H1 (cell line): Measurements from ENCODE around the gene NOTCH2. TPM values are rescaled to one million over a fixed set of nuclear protein-coding genes. Genes with fewer than 3 reads are reported as not detected.

Experiments
- CTCF ChIA-PET: fragments of 300-600 bp; sonication (Branson Sonifier 250); formaldehyde crosslinking; loops from one replicate; lab custom pipeline; 2021; ENCODE audit not compliant: partially characterized antibody; lab: Charles Lee
- POLR2A ChIA-PET: fragments of 300-600 bp; sonication (Branson Sonifier 250); formaldehyde crosslinking; loops from one replicate; lab custom pipeline; 2021; ENCODE audit warnings: inconsistent platforms; ENCODE audit not compliant: partially characterized antibody; lab: Charles Lee
- DNase-seq, 2 experiments: peaks; one replicate each; pipeline versions ENCODE4 v3.0.0 to v3.0.0-alpha.2; 2010 to 2022; ENCODE audit warnings: low spot score in 2 of 2, low read depth in 1 of 2, mixed read lengths in 1 of 2
- FAIRE-seq: peaks from 2 replicates; lab custom pipeline; 2011; peaks lifted over from hg19 to GRCh38; lab: Jason Lieb, UNC
- H2AFZ ChIP-seq: 2 replicates; pipeline ENCODE4 v1.8.1; 2012; ENCODE audit warnings: low read length, inconsistent platforms
- H2AK5ac ChIP-seq: 2 replicates; pipeline ENCODE4 v1.6.1; 2013; ENCODE audit warnings: low read depth, low read length
- H2BK120ac ChIP-seq: replicated peaks from 2 replicates; pipeline ENCODE3; 2013; ENCODE audit warnings: low read depth, low read length, inconsistent platforms
- H2BK12ac ChIP-seq: 2 replicates; pipeline ENCODE4 v1.6.1; 2013; ENCODE audit warnings: low read depth, low read length
- H2BK15ac ChIP-seq: 2 replicates; pipeline ENCODE4 v1.6.1; 2013; ENCODE audit warnings: low read length
- H2BK20ac ChIP-seq: 2 replicates; pipeline ENCODE4 v1.6.1; 2013; ENCODE audit warnings: low read length
- H2BK5ac ChIP-seq: 2 replicates; pipeline ENCODE4 v1.6.1; 2013; ENCODE audit warnings: low read depth, low read length
- H3K14ac ChIP-seq: 2 replicates; pipeline ENCODE4 v1.6.1; 2013; ENCODE audit warnings: inconsistent platforms; ENCODE audit not compliant: insufficient read length
- H3K18ac ChIP-seq: 2 replicates; pipeline ENCODE4 v1.6.1; 2013; ENCODE audit warnings: low read length; ENCODE audit errors: extremely low read depth
- H3K23ac ChIP-seq: 2 replicates; pipeline ENCODE4 v1.6.1; 2013; ENCODE audit warnings: inconsistent platforms; ENCODE audit not compliant: insufficient read length
- H3K23me2 ChIP-seq: 2 replicates; pipeline ENCODE4 v1.6.1; 2013; ENCODE audit warnings: low read depth, low read length
- H3K27ac ChIP-seq: 2 replicates; pipeline ENCODE4 v1.6.1; 2011; ENCODE audit warnings: low read depth, low read length, inconsistent platforms
- H3K27me3 ChIP-seq, 4 experiments: replicated peaks in 1 of 4; 1 replicate in 1 of 4; 2 replicates in 3 of 4; pipeline versions ENCODE4 v1.6.1 to v1.8.1; 2011 to 2013; ENCODE audit warnings: low read length in 3 of 4, mild to moderate bottlenecking in 3 of 4, inconsistent platforms in 2 of 4, mixed read lengths in 2 of 4, moderate library complexity in 1 of 4; ENCODE audit not compliant: control insufficient read depth in 3 of 4, insufficient read depth in 3 of 4; ENCODE audit errors: extremely low read depth in 1 of 4
- H3K36me3 ChIP-seq, 4 experiments: 2 replicates each; pipeline versions ENCODE4 v1.6.1 to v1.8.1; 2011 to 2013; ENCODE audit warnings: mild to moderate bottlenecking in 4 of 4, low read length in 3 of 4, moderate library complexity in 2 of 4, control low read depth in 1 of 4, inconsistent platforms in 1 of 4; ENCODE audit not compliant: insufficient read depth in 4 of 4, control insufficient read depth in 2 of 4
- H3K4ac ChIP-seq: replicated peaks from 2 replicates; pipeline ENCODE3; 2013; ENCODE audit warnings: low read length, low read depth, mixed read lengths, inconsistent platforms; ENCODE audit not compliant: insufficient read length
- H3K4me1 ChIP-seq, 4 experiments: replicated peaks in 1 of 4; 1 replicate in 1 of 4; 2 replicates in 3 of 4; pipeline versions ENCODE4 v1.6.1 to v1.8.1; 2011 to 2013; ENCODE audit warnings: low read length in 3 of 4, inconsistent platforms in 2 of 4, mixed read lengths in 1 of 4; ENCODE audit not compliant: insufficient read depth in 4 of 4, control insufficient read depth in 3 of 4
- H3K4me2 ChIP-seq, 2 experiments: 2 replicates each; pipeline versions ENCODE4 v1.6.1 to v1.8.1; 2011 to 2013; ENCODE audit warnings: low read depth in 2 of 2, low read length in 2 of 2, control low read depth in 1 of 2, inconsistent platforms in 1 of 2, mild to moderate bottlenecking in 1 of 2; ENCODE audit not compliant: insufficient read depth in 1 of 2
- H3K4me3 ChIP-seq, 4 experiments: fragments of 200-600, 300-600 bp in 1 of 4; sonication (generic), shearing (Covaris generic), sonication (Bioruptor Twin) in 1 of 4; 2 replicates each; pipeline versions ENCODE4 v1.5.1 to v1.8.1; 2011 to 2016; ENCODE audit warnings: low read length in 4 of 4, low read depth in 3 of 4, control low read depth in 2 of 4, inconsistent platforms in 2 of 4, mild to moderate bottlenecking in 2 of 4, mixed read lengths in 1 of 4, moderate library complexity in 1 of 4; ENCODE audit not compliant: insufficient read depth in 2 of 4; ENCODE audit errors: extremely low read depth in 1 of 4
- H3K56ac ChIP-seq: replicated peaks from 2 replicates; pipeline ENCODE3; 2013; ENCODE audit warnings: low read depth, mild to moderate bottlenecking, mixed read lengths, low read length, inconsistent platforms; ENCODE audit not compliant: insufficient read length
- H3K79me1 ChIP-seq: 2 replicates; pipeline ENCODE4 v1.6.1; 2013; ENCODE audit warnings: low read depth, low read length, control low read depth
- H3K79me2 ChIP-seq, 2 experiments: 2 replicates each; pipeline versions ENCODE4 v1.6.1 to v1.8.1; 2012 to 2013; ENCODE audit warnings: low read length in 2 of 2, mild to moderate bottlenecking in 2 of 2, inconsistent platforms in 1 of 2; ENCODE audit not compliant: insufficient read depth in 2 of 2, control insufficient read depth in 1 of 2
- H3K9ac ChIP-seq, 4 experiments: replicated peaks in 1 of 4; 1 replicate in 1 of 4; 2 replicates in 3 of 4; pipeline versions ENCODE4 v1.6.1 to v1.8.1; 2011 to 2013; ENCODE audit warnings: low read depth in 3 of 4, low read length in 3 of 4, control low read depth in 2 of 4, mild to moderate bottlenecking in 2 of 4, moderate library complexity in 2 of 4, inconsistent platforms in 1 of 4; ENCODE audit errors: extremely low read depth in 1 of 4
- H3K9me3 ChIP-seq, 2 experiments: 2 replicates each; pipeline versions ENCODE4 v1.6.1 to v1.8.1; 2012 to 2013; ENCODE audit warnings: mild to moderate bottlenecking in 2 of 2, moderate library complexity in 2 of 2, control low read depth in 1 of 2, inconsistent platforms in 1 of 2, low read depth in 1 of 2, low read length in 1 of 2, mixed read lengths in 1 of 2; ENCODE audit not compliant: insufficient read depth in 2 of 2
- H4K20me1 ChIP-seq, 2 experiments: replicated peaks in 1 of 2; 2 replicates each; pipeline versions ENCODE3 to v1.8.1; 2011 to 2013; ENCODE audit warnings: inconsistent platforms in 2 of 2, low read length in 2 of 2, mild to moderate bottlenecking in 1 of 2; ENCODE audit not compliant: insufficient read depth in 2 of 2, control insufficient read depth in 1 of 2
- H4K5ac ChIP-seq: 2 replicates; pipeline ENCODE4 v1.6.1; 2013; ENCODE audit warnings: low read length, low read depth, mixed read lengths, inconsistent platforms; ENCODE audit not compliant: insufficient read length
- H4K8ac ChIP-seq: 2 replicates; pipeline ENCODE4 v1.8.0; 2013; ENCODE audit warnings: mild to moderate bottlenecking, moderate library complexity, low read length, inconsistent platforms; ENCODE audit not compliant: insufficient read depth; ENCODE audit errors: extremely low read depth
- H4K91ac ChIP-seq: replicated peaks from 2 replicates; pipeline ENCODE3; 2013; ENCODE audit warnings: low read length, mixed read lengths, inconsistent platforms; ENCODE audit not compliant: insufficient read length
- BACH1 ChIP-seq: IDR thresholded peaks from 2 replicates; pipeline ENCODE4 v1.6.1; 2012; ENCODE audit warnings: low read length, improper control_type of control experiment
- BRCA1 ChIP-seq: IDR thresholded peaks from 2 replicates; pipeline ENCODE4 v1.6.1; 2012; ENCODE audit warnings: low read depth, low read length, improper control_type of control experiment
- CEBPB ChIP-seq: IDR thresholded peaks from 2 replicates; pipeline ENCODE4 v1.6.1; 2012; ENCODE audit warnings: low read depth, low read length
- E2F6 ChIP-seq: IDR thresholded peaks from 2 replicates; pipeline ENCODE4 v1.6.1; 2012; ENCODE audit warnings: inconsistent platforms
- FOSL1 ChIP-seq: IDR thresholded peaks from 2 replicates; pipeline ENCODE4 v1.6.1; 2011; ENCODE audit warnings: mild to moderate bottlenecking, low read depth, low read length, moderate library complexity; ENCODE audit not compliant: insufficient read depth
- NRF1 ChIP-seq: IDR thresholded peaks from 2 replicates; pipeline ENCODE4 v1.6.1; 2011; ENCODE audit warnings: mild to moderate bottlenecking, low read depth, low read length, improper control_type of control experiment
- RNF2 ChIP-seq: fragments of 200-900, 300-1000 bp; sonication (generic); IDR thresholded peaks from 2 replicates; pipeline ENCODE4 v1.7.1; 2016; ENCODE audit warnings: borderline replicate concordance, low read depth, mild to moderate bottlenecking, antibody characterized with exemption, low read length; ENCODE audit not compliant: poor library complexity, severe bottlenecking; ENCODE audit errors: missing control alignments
- SIRT6 ChIP-seq: IDR thresholded peaks from one replicate; pipeline ENCODE4 v1.7.1; 2012; ENCODE audit warnings: low read length, inconsistent platforms
- SIX5 ChIP-seq: IDR thresholded peaks from 2 replicates; pipeline ENCODE4 v1.6.1; 2011; ENCODE audit warnings: mild to moderate bottlenecking, low read depth, low read length
- SRF ChIP-seq: IDR thresholded peaks from 2 replicates; pipeline ENCODE4 v1.6.1; 2011; ENCODE audit warnings: mild to moderate bottlenecking, low read depth, low read length, moderate library complexity
- TCF12 ChIP-seq: IDR thresholded peaks from 2 replicates; pipeline ENCODE4 v1.6.1; 2011; ENCODE audit warnings: low read depth, mild to moderate bottlenecking, low read length
- USF2 ChIP-seq: IDR thresholded peaks from 2 replicates; pipeline ENCODE4 v1.6.1; 2011; ENCODE audit warnings: low read length, improper control_type of control experiment
- ZNF274 ChIP-seq: IDR thresholded peaks from 2 replicates; pipeline ENCODE4 v1.7.0; 2012; ENCODE audit warnings: low read length, borderline replicate concordance; ENCODE audit errors: extremely low read depth
- WGBS, 2 experiments: shearing (Covaris generic) in 1 of 2; methylation state at CpG; one replicate each; pipeline versions ENCODE4 v1.1.6 to v1.1.7; 2013 to 2015; ENCODE audit warnings: low lambda C conversion rate in 2 of 2, mixed read lengths in 2 of 2, inconsistent platforms in 1 of 2, low coverage in 1 of 2, missing lambda C conversion rate in 1 of 2; ENCODE audit not compliant: insufficient replicate concordance in 2 of 2, insufficient coverage in 1 of 2, insufficient read length in 1 of 2; ENCODE audit errors: extremely low coverage in 1 of 2, missing lambda C conversion rate in 1 of 2; 5-methylcytosine and 5-hydroxymethylcytosine counted together
- polyA plus RNA-seq, 7 experiments: library from polyadenylated mRNA; depleted of rRNA in 3 of 7; stranded (reverse) in 5 of 7; unstranded in 2 of 7; fragments of >200 nt in 5 of 7; fragments of 200-250 nt in 2 of 7; gene quantifications; 1 replicate in 5 of 7; 2 replicates in 1 of 7; 4 replicates in 1 of 7; pipeline versions ENCODE4 v1.2.1 to v1.2.3, GENCODE V29; 2011 to 2013; ENCODE audit warnings: missing spikeins in 2 of 7, mixed read lengths in 2 of 7
- total RNA-seq: library from RNA; stranded (reverse); fragmentation: NEBNext Ultra II Directional; extraction: Animal tissue kit (Norgen Biotek cat#: 25700); gene quantifications from 2 replicates; pipeline ENCODE4 v1.2.1, GENCODE V29; 2021

NOTCH2 gene
- total and polyA plus RNA-seq, 2 of the 8 experiments (the other 6 are each of a cell fraction or from before 2014, with no cell fraction given) = 17.7 to 63.0 TPM

- Histone ChIP-seq H3K4me3 (no peak overlapping the region), H2BK12ac (no peak overlapping the region), H2BK15ac (no peak overlapping the region), H3K23ac (no peak overlapping the region), H2BK120ac (no peak overlapping the region), H3K79me1 (no peaks in the 10 kb centered on the region; the same call in 1 of the 2 replicates), H3K18ac (no peak overlapping the region), H3K27me3 (no peaks in the 10 kb centered on the region), H3K56ac (no peak overlapping the region), H3K14ac (no peak overlapping the region), H4K5ac (no peak overlapping the region), H3K4ac (no peak overlapping the region), H4K91ac (no peak overlapping the region), H3K36me3 (peaks cover 0 to 17% (median 6%) of the 10 kb centered on the region in 4 experiments; a peak in 5 of 8 replicates), H3K79me2 (no peaks in the 10 kb centered on the region), H3K23me2 (no peaks in the 10 kb centered on the region; the same call in 1 of the 2 replicates), H3K9me3 (no peaks in the 10 kb centered on the region), H2BK5ac (no peak overlapping the region), H3K4me1 (peaks cover 0 to 3% (median 0%) of the 10 kb centered on the region in 4 experiments; a peak in 1 of 7 replicates), H2AK5ac (no peak overlapping the region), H4K20me1 (peaks cover 0 to 4% of the 10 kb centered on the region in 2 experiments), H3K4me2 (no peak overlapping the region), H3K9ac (no peak overlapping the region), H3K27ac (no peak overlapping the region), H2AFZ (no peak overlapping the region), H4K8ac (no peak overlapping the region), H2BK20ac (no peak overlapping the region)
- ChIA-PET CTCF (interaction anchor here (0.7 to 2.1 kb wide), 5 partner anchors 9 to 64 kb away, joined by 3 to 9 read pairs (median 5); no protein-coding TSS in a partner anchor), POLR2A (interaction anchor here (0.8 to 1.3 kb wide), 2 partner anchors 9 to 10 kb away, joined by 3 to 4 read pairs; no protein-coding TSS in a partner anchor)
- FAIRE-seq (no peak), DNase-seq (no peak)
- WGBS, 2 experiments = 87% methylated on average over 2 of the region's 2 CpGs; no CpG with 5 or more reads in 1 of the 2 experiments
- no peak for TF ChIP-seq BRCA1
- no peak for TF ChIP-seq SIX5
- no peak for TF ChIP-seq SIRT6
- TF ChIP-seq ZNF274 = no peak
- no peak for TF ChIP-seq SRF
- no peak for TF ChIP-seq BACH1
- TF ChIP-seq NRF1 = no peak
- TF ChIP-seq USF2 = no peak
- TF ChIP-seq E2F6 = no peak
- TF ChIP-seq CEBPB = no peak
- no peak for TF ChIP-seq TCF12
- no peak for TF ChIP-seq RNF2
- no peak for TF ChIP-seq FOSL1
Measured at GRCh38 chr1:119935915-119936314, 133.5 kb downstream of the NOTCH2 start.
